ENCODE measurements around the gene PLCB1.

DNA sequence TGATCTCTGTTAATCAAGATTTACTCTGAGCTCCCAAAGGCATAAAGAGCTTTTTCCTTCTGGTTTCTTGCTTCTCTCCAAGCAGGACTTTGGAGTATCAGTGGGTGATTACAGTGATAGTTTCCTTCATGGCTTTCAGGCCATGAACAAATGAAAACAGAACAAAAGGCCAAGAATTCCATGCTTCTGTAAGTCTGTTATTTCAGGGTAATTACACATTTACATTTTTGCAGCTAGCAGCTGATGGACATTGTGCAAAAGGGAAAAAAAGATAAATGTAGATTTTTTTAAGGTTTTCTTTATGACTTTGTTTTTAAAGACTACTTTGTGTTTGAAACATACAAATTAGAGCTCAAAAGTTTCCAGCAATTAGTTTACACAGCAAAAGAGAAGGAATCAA lies 441.6 kb downstream of the PLCB1 start:
- TF ChIP-seq, protein P1, sequence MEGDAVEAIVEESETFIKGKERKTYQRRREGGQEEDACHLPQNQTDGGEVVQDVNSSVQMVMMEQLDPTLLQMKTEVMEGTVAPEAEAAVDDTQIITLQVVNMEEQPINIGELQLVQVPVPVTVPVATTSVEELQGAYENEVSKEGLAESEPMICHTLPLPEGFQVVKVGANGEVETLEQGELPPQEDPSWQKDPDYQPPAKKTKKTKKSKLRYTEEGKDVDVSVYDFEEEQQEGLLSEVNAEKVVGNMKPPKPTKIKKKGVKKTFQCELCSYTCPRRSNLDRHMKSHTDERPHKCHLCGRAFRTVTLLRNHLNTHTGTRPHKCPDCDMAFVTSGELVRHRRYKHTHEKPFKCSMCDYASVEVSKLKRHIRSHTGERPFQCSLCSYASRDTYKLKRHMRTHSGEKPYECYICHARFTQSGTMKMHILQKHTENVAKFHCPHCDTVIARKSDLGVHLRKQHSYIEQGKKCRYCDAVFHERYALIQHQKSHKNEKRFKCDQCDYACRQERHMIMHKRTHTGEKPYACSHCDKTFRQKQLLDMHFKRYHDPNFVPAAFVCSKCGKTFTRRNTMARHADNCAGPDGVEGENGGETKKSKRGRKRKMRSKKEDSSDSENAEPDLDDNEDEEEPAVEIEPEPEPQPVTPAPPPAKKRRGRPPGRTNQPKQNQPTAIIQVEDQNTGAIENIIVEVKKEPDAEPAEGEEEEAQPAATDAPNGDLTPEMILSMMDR (conservative IDR thresholded peaks at IDR 0.05; ENCODE audit: low read depth in 2 of 2), result no peak
- no peak for TF ChIP-seq JUNB (IDR thresholded peaks at IDR 0.05; ENCODE audit: unreplicated experiment)
